HG03571 (cell line): Measurements from ENCODE around the gene CEACAM16.
A peak's percentile ranks its signal among the peaks of the same experiment; 100 is the strongest.

Experiments used
- ATAC-seq: cut with Tn5 transposase; IDR thresholded peaks from one replicate; pipeline ENCODE4 v1.9.1; 2021; ENCODE audit not compliant: unreplicated experiment

The CEACAM16 gene

GRCh38 chr19:44723952-44724319 is 25.0 kb downstream of the CEACAM16 start:
- peak; percentile 46 for ATAC-seq

DNA sequence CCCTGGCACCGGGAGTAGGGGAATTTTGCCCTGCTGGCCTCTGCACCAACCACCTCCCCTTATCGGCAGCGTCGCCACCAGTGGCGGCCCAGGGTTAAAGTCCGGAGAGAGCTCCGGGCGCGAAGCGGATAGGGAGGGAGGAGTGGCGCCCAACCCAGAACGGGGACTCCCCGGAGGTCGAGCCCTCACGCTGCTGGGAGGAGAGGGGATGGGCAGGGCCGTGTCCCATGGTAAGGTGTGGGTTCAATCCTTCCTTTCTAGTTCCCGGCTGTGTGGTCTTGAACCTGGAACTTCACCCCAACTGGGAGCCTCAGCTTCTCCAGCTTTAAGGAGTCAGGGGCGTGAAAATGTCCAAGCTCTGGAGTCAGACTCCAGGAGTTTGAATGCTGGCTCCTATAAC is 26.3 kb downstream of the CEACAM16 start:
- ATAC-seq, result no peak

DNA sequence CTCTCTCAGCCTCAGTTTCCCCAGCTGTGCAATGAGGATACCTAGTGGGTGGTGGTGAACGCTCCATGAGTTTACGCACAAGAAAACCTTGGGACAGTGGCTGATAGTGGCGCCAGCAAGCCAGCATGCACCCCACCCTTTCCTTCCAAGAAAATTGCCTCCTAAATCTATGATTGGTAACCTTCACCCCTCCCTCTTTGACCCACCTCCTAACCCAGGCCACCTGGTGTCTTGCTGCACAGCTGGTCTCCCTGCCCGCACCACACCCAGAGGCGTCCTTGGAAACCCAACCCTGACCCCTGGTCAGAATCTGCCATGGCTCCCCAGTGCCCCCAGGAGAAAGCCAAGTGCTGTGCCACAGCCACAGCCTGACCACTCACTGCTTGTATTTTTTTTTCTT is 26.7 kb downstream of the CEACAM16 start:
- no peak for ATAC-seq

GRCh38 chr19:44726465-44726864 is 27.5 kb downstream of the CEACAM16 start:
- no peak for ATAC-seq

DNA sequence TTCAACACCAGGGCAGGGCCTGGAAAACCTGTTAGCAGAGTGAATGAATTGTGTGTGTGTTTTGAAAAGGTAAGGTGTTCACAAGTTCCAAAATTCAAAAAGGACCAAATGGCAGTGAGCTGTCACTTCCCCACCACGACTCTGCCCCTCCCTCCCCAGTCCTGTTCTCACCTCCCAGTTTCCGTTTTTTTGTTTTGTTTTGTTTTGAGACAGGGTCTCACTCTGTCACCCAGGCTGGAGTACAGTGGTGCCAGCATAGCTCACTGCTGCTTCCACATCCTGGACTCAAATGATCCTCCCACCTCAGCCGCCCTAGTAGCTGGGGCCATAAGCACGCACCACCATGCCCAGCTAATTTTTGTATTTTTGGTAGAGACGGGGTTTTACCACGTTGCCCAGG is 29.2 kb downstream of the CEACAM16 start:
- no peak for ATAC-seq

GRCh38 chr19:44729516-44730033 is 30.6 kb downstream of the CEACAM16 start:
- no peak for ATAC-seq

- no peak for ATAC-seq
Observed at GRCh38 chr19:44731081-44731480, 32.1 kb downstream of the CEACAM16 start.

- ATAC-seq, result no peak
Observed at GRCh38 chr19:44731622-44732021, 32.7 kb downstream of the CEACAM16 start.

DNA sequence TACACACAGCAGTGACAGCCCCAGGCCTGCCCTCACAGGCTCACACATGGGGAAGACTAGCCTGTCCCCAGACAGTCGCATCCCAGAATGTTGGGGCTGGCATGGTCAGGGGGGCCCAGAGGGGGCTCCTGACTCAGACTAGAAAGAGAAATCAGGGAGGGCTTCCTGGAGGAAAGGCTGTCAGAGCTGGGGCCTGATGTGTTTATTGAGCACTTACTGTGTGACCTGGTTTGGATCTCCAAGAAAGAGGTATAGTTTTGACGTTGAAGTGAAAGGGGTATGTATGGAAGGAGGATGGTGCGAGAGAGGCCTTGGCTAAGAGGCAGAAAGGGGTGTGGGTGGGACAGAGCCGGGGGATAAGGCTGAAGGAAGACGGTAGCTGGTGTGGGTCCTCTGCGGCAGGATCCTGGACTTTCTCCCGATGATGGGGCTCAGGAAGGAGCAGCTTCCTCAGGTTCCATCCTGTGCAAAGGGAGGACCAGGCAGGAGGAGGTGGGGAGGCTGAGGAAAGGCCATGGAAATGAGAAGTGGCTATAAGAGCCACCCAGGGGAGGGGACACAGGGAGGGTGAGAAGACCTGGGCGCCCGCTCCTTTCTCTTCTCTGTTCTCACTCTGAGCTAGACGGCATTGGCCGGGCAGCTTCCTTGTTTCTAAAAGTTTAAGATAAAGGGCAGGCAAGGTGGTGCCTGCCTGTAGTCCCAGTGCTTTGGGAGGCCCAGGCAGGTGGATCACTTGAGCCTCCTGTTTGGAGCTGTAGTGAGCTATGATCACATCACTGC is 33.5 kb downstream of the CEACAM16 start:
- no peak for ATAC-seq

DNA sequence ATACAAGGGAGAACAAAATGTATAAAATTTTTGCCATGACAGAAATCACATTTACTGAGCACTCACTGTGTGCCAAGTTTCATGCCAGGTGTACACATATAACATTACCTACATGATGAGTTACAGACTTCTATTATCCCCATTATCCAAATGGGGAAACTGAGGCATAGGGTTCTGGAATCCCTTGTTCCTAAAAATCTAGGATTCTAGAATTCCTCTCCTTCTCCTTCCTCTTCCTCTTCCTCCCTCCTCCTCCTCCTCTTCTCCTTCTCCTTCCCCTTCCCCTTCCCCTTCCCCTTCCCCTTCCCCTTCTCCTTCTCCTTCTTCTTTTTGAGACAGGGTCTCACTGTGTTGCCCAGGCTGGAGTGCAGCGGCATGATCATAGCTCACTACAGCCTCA is 35.4 kb downstream of the CEACAM16 start:
- ATAC-seq, result no peak

GRCh38 chr19:44735011-44735410 is 36.1 kb downstream of the CEACAM16 start:
- no peak for ATAC-seq

DNA sequence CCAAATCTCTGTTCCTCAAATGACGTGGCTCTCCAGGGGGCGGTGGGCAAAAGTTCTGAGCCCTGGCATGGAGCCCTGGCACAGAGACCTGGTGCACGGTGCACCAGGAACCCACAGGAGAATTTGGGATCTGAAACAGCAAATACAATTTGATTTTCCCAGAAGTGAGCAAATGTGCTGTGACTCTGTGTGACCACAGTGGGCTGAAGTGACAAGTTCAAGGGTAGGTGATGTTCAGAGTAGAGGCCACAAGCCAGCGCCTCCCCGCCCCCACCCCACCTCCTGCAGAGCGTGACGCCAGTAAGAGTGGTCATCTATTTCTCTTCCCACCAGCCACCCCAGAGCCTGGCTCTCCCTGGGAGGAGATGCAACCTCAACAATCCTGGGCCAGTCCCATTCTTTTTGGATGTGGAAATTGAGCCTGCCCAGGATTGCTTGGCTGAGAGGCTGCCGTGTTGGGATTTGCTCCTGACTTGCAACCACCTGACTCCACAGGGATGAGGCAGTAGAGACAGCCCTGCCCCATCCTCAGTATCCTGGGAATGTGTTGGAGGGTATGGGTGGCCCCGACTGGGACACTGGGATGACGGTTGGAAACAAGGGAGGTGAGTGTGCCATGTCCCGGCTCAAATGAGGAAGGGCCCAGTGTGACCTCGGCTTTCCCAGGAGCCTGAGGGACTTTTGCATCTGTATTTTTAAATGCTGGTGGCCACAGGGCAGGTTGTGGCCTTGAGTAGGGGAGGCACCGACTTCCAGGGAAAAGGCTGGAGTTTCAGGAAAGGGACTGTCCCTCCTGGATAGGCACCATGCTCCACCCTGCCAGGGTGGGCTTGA is 38.5 kb downstream of the CEACAM16 start:
- no peak for ATAC-seq

DNA sequence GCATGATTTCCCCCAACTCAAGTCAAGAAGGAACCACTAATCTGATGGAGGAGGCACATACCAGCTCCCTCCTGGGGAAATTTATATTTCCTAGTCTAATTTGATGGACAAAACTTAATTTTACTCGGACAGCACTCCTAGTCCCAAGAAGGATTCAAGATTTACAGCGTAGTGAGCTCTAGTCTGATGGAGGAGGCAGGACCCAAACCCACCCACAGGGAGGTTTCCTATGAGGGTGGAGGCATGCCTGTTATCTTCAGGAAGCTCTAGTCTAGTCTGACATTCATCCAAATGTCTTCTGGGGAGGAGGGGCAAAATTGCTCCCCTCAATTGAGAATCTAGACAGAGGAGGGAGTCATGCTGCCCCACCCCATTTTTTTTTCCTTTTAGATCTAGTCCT is 39.2 kb downstream of the CEACAM16 start:
- no peak for ATAC-seq

- no peak for ATAC-seq
Observed at GRCh38 chr19:44738603-44739558, 39.9 kb downstream of the CEACAM16 start.

DNA sequence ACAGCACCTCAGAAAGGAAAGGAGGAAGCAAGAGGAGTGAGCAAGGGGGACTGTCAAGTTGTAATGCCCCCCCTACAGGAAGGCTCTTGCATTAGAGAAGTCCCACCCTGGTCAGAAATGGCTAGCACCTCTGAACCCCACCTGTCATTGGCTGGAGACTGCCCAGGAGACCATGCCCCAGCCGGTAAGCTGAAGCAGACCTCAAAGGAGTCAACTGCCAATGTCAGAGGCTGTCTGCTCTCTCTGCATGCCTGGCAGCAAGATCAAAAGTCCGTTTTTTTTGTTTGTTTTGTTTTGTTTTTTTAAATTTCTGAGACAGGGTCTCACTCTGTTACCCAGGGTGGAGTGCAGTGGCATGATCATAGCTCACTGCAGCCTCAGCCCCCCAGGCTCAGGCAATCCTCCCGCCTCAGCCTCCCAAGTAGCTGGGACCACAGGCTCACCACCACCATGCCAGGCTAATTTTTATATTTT is 41.4 kb downstream of the CEACAM16 start:
- ATAC-seq, result no peak

DNA sequence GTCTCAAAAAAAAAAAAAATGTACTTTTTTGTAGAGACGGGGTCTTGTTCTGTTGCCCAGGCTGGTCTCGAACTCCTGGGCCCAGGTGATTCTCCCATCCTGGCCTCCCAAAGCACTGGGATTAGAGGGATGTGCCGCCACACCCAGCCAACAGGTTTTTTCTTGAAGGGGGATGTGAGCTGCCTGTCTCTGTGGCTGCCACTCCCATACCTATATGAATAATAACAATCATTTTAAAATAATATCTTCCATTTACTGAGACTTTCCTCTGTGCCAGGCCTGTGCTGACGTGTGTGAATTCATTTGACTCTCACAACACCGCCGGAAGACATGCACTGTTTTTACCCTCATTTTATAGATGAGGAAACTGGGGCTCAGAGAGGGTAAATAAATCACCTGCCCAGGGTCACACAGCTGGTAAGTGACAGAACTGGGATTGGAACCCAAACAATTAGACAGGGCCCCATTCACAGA is 42.3 kb downstream of the CEACAM16 start:
- no peak for ATAC-seq

DNA sequence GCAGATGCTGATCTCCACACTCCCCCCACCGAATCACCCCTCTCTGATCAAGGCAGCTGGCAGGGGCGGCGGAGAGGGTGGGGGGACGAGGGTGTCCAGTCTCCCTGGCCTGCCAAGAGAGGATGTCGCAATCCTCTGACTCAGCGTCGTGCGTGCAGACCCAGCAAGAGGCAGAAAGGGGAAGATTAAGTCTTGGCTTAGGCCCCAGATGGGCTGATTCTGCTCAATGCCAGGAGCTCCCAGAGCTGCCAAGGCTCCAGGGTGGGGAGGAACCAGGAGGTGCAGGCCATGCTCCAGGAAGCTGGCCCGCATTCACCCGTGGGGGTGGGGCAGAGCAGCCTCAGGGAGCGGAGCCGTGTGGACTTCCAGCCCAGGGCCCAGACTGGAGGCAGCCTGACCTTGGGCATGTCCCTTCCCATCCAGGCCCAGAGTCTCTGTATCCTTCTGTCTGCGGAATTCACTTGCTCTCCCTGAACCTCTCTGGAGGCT is 42.9 kb downstream of the CEACAM16 start:
- ATAC-seq, result no peak

GRCh38 chr19:44742330-44743061 is 43.5 kb downstream of the CEACAM16 start:
- no peak for ATAC-seq

GRCh38 chr19:44744871-44745332 is 46.0 kb downstream of the CEACAM16 start:
- no peak for ATAC-seq

GRCh38 chr19:44745341-44745831 is 46.4 kb downstream of the CEACAM16 start:
- no peak for ATAC-seq
